GF-D8 (cell line): ENCODE results near the gene ZNF490.
"Not testable (repeated sequence)": the region's sequence is repeated elsewhere in the genome, so short reads cannot be mapped to it uniquely, and the experiment has no call there.

Experiments
- DNase-seq: peaks from one replicate; lab custom pipeline; 2025; lab: John Stamatoyannopoulos, UW

The ZNF490 gene

DNA sequence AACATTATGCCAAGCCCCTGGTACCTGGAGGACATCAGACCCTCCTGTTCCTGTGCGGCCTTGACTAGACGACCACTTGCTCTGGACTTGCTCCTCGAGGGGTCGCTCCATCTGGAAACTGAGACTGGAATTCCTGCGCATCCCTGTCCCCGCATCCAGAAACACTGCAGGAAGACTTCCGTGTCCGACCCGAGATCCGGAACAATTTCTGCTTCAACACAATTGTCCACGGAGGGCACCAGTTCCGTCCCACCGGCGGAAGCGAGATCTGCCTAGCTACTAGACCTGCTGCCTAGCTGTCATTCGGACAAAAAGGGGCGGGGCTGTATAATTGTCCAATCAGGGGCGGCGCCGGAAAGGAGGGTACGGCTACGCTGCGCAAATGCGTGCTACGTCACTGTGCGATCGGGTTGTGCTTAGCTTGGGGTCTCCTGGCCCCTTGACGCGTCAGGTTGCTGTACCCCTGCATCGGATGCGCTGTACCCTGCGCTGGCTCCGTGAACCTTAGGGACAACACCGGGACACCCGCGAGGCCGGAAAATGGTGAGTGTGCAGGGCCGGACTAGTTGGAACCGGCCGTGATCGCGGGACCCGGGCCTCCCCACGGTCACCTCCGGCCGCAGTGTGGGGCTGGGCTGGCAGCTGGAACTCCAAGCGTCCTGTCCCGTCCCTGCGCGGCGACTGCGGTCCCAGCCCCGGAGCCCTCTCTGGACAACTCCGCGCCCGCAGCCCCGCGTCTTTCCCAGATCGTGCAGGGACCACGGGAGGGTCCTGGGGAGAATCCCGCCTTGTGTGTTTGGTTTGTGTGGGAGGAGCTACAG lies at the start of gene ZNF490, which contains the start of gene ZNF791:
ZNF490 (minus strand) TSS at position 274 of the 821 bp plus-strand sequence; CDS start at position 141, 133 bp downstream.
ZNF791 (plus strand) TSS at position 381 of the 821 bp plus-strand sequence; CDS start at position 541, 160 bp downstream.
- peak; percentile 88 for DNase-seq

DNA sequence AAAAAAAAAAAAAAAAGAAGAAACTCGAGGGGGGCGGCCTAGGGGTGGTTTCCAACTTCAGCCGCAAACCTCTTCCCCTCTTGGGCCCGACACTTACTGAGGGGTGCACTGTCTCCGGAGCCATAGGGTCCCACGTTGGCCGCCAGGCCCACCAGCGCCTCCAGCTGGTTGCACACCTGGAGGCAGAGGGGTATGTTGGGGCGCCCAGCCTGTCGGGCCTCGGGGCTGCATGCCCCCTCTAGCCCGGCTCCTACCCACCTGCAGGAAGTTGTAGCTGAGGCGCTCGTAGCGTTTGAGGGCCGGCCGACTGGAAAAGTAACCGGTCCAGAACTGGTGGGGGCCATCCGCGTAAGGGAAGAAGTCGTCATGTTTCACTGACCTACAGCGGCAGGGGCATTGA lies 47.4 kb upstream of the ZNF490 start:
- DNase-seq: no peak

DNA sequence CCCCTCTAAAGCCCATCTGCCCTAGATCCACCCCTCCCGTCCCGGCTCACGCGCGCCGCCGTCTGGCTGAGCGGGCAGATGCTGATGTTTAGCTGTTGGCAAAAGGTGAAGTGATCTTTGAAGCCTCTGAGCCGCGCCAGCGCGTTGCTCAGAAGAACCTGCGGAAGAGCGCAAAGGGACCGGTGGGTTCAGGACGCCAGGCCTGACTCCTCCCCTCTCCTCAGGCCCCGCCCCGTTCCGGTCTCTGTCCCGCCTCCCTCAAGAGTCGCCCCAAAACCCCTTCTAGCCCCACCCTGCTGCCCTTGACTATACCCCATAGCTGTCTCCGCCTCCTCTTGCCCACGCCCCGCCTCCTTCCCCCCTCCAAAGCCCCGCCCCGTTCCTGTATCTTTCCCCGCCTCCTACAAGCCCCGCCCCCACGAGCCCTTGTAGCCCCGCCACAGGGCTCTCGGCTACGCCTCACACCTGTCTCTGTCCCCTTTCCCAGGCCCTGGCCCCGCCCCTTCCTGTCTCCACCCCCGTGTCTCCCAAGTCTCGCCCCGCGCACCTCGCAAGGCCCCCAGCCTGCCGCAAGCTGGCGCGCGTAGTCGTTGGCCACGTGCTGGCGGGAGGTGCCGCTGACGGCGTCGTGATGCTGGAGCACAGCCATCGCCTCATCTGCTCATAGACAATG lies 46.4 kb upstream of the ZNF490 start:
- DNase-seq: no peak

DNA sequence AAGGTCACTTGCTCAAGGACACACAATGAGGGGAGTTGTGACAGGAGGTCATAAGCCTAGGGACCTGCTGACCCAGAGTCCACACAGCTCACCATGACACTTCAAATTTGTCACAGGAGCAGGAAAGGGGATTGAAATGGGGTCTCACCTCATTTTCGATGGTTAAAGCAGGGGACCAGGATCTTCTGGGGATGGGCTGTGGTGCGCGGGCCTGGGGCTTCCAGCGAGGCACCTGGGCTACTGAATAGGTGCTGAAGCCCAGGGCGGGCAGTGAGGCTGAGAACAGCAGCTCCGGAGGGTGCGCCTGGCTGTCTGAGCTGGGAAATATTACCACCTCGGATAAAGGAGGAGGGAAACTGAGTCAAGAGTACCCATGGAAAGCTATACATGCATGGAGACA lies 44.9 kb upstream of the ZNF490 start:
- no peak for DNase-seq

DNA sequence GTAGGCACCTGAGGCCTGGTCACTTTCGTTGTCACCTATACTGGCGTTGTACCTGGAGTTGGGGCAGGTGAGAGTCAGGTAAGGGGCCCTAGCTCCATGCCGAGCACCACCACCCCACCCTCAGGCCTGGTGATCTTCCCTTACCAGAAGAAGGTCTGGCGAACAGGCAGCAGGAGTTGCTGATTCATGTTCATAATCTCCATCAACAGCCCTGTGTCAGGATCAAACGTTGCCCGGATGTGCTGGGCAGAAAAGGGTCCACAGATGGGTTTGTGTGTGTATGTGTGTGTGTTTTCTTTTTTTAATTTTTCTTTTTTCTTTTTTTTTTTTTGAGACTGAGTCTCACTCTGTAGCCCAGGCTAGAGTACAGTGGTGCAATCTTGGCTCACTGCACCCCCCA lies 41.6 kb upstream of the ZNF490 start:
- DNase-seq: no peak

DNA sequence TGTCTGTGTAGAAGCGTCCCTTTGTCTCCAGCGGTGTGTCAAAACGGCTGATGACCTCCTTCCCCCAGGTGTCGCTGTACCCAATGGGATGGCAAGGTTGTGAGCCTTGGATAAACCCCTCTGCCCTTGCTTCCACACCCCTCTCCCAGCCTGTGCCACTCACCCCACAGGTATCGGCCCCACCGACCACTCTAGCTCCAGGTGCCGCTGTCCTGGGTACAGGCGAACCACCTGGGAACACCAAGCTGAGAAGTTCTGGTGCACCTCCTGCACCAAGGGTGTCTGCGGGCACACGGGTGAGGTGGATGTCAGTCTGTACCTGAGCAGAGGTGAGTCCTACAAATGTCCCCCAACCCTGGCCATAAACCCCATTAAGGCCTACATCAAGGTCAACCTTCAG lies 39.3 kb upstream of the ZNF490 start:
- no peak for DNase-seq

DNA sequence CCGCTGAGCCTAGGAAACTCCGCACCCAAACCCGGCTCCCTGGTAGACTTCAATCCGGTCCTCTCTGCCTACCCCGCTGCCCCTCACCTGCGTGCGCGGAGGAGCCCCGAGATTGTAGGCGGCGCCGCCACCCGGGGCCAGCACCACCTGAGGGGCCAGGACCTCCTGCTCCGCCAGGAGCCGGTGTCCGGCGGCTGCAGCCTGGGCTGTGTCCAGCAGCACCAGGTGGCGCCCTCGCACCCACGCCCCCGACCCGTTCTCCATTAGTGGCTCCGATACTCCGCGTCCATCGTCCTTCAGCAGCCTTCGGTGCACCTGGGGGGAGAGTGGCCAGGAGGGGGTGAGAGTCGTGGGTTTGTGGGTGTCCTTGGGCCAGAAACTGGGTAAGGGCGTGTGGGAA lies 37.5 kb upstream of the ZNF490 start:
- DNase-seq: no peak

DNA sequence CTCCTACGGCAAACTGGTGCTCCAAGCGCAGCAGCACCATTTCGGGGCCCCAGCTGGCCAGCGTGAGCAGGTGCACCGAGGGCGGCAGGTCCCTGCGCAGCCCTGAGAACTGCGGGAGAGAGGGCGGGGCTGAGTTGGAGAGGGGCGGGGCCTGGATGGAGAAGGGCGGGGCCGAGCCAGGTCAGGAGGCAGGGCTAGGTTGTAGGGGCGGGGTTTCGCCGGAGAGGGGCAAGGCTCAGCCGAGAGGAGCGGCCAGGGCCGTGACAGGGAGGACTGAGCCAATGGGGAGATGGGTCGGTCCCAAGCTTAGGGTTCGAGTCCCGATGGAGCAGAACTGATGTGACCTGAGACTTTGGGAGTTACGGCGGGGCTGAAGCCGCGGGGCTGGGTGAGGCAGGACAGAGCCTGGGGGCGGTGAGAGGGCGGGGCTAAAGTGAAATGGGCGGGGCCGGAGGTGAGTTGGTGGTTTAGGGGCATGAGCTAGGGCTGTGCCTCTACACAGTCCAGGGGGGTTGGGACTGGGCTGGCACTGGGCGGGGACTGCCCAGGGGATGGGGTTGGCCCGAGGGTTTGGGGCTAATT lies 37.0 kb upstream of the ZNF490 start:
- DNase-seq: no peak

DNA sequence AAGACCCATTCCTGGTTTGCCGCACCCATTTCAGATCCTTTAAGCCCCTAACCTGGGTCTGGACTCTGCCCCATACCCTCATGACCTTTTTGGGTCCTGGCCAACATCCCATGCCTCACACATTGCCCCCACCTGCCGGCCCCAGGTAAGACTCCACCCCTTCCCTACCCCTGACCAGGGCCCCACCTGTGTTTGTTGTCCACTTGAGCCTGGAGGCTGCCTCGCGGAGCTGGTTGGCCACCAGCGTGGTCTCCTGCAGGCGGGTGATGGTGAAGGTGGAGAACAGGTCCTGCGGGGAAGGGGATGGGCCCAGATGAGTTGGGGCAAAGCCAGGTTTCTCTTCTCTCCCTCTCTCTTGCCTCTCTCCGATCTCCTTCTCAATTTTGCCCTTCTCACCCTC lies 36.4 kb upstream of the ZNF490 start:
- DNase-seq: no peak

DNA sequence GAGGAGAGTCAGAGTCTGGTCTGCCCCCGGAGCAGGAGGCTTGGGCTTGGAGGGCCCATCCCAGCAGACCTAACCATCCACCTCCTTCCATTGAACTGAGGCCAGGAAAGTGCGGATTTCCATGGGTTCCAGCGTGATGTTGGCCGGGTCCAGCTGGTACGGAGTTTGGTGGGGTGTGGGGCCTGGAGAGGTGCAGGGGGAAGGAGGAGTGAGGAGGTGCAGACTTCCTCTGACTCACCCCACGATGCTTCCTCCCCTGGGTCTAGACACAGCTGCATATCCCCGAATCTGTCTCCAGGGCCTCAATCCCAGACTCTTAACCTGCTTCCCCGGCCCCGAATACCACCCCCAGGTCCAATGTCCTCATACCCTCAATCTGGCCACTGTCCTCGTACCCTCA lies 35.9 kb upstream of the ZNF490 start:
- no peak for DNase-seq

DNA sequence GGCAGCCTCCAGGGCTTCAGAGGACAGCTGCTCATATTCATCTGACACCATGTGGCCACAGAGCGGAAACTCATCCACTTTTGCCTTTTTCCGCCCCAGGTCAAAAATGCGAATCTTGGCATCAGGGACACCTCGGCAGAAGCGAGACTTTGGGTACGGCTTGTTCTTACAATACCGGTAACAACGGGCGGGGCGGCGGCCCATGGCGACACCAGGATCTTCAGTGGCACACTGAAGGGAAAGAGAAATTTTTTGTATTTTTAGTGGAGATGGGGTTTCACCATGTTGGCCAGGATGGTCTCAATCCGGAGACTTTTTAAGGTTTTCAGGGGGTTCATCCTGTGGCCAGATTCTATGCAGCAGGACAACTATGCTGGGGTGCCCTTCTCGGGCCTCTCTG lies 33.1 kb upstream of the ZNF490 start:
- not testable (repeated sequence) for DNase-seq

DNA sequence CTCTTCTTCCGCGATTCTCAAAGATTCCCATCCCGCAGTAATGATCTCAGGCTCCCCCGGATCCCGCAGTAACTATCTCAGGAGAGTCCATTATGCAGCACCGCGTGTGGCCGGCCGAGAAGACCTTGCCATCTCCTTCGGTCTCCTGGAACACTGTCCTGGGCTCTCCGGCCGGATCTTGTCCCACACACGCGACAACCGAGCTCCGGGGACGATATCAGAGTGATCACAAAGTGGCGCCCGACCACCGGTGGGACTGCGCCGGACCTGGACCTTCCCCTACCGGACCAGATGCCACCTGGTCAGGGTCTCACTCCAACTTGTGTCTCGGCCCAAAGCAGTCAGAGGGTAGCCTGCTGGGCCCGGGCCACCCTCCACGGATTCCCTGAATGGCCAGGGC lies 31.9 kb upstream of the ZNF490 start:
- DNase-seq: no peak

DNA sequence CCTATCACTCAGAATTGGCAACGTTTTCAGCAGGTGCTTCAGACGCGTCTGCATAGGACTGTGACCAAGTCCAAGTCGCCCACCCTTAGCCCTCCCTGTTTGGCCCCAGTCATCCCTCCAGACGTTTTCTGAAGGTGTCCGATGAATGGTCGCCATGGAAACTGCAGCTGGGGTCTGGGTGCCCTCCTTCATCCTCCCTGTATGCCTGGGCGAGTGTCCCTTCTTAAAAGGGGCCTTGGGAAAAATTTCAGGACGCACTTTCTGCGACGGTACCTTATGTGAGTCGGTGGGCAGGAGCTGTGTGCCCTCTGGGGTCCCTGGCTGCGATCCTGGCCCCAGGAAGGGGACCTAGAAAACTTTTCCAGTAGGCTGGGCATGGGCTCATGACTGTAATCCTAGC lies 30.8 kb upstream of the ZNF490 start:
- no peak for DNase-seq

DNA sequence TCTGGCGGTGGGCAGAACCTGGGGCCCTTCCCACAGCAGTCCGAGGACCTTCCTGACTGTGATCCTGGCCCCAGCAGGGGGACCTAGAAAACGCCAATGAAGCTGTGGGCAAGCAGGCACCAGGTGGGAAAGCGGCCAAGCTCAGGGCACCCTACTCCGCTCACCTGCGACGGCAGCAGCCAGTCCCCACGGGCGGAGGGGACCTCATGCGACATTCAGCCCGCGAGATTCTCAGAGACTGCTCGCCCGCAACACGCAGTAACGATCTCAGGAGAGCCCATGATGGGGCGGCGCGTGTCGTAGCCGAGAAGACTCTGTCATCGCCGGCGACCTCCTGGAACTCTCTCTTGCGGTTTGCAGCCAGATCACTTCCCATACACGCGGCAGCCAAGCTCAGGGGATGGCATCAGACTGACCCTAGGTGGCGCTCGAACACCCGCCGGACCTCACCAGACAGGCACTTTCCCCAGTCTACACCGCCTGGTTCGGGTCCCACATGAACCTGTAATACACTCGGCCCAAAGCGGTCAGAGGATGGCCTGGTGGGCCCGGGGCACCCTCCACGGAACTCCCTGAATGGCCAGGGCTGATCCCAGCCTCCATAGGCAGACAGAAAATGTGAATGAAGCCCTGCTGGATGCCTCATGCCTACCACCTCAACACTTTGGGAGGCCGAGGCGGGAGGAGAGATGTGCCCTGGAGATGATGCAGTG lies 29.4 kb upstream of the ZNF490 start:
- peak; percentile 39 for DNase-seq

DNA sequence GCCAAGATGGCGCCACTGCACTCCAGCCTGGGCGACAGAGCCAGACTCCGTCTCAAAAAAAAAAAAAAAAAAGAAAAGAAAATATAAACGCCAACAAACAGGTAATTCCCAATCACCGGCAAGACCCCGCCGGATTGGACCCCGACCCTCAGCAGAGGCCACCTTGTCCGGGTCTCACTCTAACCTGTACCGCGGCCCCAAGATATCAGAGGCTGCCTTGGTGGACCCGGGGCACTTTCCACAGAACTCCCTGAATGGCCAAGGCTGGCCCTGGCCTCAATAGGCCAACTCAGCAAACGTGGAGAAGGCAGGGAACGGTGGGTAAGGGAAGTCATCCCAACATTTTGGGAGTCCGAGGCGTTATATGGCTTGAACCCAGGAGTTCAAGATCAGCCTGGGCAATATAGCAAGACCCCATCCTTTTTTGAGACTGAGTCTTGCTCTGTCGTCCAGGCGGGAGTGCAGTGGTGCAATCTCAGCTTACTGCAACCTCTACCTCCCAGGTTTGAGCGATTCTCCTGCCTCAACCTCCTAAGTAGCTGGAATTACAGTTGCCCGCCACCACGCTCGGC lies 28.1 kb upstream of the ZNF490 start:
- DNase-seq: no peak

DNA sequence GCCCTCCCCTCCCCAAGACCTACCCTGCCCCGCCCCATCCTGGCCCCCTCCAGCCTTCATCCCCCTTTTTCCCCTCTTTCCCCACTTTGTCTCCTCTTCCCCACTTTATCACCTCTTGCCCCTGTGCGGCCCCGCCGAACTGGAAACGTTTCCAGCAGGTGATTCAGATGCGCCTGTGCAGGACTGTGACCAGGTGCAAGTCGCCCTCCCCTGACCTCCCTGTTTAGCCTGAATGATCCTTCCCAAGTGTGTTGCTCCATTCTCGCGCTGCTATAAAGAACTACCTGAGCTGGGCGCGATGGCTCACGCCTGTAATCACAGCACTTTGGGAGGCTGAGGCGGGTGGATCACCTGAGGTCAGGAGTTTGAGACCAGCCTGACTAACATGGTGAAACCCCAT lies 26.0 kb upstream of the ZNF490 start:
- DNase-seq: no peak

DNA sequence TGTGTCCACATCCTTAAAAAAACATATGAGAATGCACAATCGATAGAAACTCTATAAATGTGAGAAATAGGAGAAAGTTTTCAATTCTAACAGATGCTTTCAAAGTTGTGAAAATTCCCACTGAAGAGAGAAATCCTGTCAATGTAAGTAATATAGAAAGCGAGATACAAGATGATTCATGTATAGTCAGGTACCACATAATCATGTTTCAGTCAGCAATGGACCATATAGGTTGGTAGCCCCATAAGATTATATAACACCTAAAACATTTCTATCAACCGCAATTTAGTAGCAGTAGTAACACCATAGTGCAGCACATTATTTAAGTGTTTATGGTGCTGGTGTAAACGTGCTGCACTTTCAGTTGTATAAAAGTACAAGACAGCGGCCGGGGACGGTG lies 18.6 kb upstream of the ZNF490 start:
- no peak for DNase-seq

DNA sequence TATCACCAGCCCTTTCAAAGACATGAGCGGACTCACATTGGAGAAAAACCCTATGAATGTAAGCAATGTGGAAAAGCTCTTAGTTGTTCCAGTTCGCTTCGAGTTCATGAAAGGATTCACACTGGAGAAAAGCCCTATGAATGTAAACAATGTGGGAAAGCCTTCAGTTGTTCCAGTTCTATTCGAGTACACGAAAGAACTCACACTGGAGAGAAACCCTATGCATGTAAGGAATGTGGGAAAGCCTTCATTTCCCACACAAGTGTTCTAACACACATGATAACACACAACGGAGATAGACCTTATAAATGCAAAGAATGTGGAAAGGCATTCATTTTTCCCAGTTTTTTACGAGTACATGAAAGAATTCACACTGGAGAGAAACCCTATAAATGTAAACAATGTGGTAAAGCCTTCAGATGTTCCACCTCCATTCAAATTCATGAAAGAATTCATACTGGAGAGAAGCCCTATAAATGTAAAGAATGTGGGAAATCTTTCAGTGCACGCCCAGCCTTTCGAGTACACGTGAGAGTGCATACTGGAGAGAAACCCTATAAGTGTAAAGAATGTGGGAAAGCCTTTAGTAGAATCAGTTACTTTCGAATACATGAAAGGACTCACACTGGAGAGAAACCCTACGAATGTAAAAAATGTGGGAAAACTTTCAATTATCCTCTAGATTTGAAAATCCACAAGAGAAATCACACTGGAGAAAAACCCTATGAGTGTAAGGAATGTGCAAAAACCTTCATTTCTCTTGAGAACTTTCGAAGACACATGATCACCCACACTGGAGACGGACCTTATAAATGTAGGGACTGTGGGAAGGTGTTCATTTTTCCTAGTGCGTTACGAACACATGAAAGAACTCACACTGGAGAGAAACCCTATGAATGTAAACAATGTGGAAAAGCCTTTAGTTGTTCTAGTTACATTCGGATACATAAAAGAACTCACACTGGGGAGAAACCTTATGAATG lies 17.7 kb upstream of the ZNF490 start:
- DNase-seq: no peak

DNA sequence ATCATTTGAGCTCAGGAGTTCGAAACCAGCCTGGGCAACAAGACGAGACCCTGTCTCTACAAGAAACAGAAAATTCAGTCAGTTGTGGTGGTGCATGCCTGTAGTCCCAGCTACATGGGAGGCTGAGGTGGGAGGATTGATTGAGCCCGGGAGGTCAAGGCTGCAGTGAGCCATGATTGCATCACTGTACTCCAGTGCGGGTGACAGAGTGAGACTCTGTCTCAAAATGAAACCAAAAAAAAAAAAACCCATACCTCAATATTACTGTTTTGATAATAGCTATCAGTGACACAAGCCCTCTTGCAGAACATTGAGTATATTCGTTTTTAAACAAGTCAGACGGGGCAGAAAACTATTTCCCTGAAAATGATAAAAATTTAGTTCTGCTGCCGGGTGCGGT lies 16.3 kb upstream of the ZNF490 start:
- no peak for DNase-seq

DNA sequence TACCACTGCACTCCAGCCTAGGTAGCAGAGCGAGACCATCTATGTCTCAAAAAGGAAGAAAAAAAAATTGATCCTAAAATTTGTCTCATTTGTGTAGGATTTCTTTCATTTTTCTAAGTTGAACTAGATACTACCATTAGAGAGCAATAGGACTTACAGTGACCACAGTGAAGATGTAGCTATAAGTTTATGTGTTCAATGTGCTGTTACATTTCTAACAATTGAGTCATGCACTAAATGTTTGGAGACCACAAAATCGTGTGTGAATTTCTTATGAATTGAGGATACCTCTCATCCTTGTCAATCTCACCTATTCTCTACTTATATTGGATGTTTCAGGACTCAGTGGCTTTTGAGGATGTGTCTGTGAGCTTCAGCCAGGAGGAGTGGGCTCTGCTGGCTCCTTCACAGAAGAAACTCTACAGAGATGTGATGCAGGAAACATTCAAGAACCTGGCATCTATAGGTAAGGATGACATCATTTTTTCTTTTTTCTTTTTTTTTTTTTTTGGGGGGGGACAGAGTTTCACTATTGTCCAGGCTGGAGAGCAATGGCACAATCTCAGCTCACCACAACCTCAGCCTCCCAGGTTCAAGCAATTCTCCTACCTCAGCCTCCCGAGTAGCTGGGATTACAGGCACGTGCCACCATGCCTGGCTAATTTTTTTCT lies 12.9 kb upstream of the ZNF490 start:
- DNase-seq: no peak
